Panc1 (cell line): Measurements from ENCODE around the gene FUBP1. TPM values are rescaled to one million over a fixed set of nuclear protein-coding genes. Genes with fewer than 3 reads are reported as not detected.

Experiments used
- ATAC-seq: fragments of 200-7000 bp; cut with Tn5 transposase; 2 replicates; pipeline ENCODE4 v1.9.1; 2020; ENCODE audit warnings: mild to moderate bottlenecking, moderate library complexity
- BruUV-seq: library from RNA; stranded (reverse); fragments of 400-500 nt; replicated peaks from 2 replicates; lab custom pipeline; 2021; lab: Mats Ljungman, UMichigan
- CTCF ChIA-PET: fragments of 300-600 bp; sonication (Branson Sonifier 250); formaldehyde crosslinking; loops from one replicate; lab custom pipeline; 2022; ENCODE audit warnings: antibody characterized with exemption; lab: Charles Lee
- POLR2A ChIA-PET: fragments of 300-600 bp; sonication (Branson Sonifier 250); formaldehyde crosslinking; loops from one replicate; lab custom pipeline; 2022; ENCODE audit warnings: antibody characterized with exemption; lab: Charles Lee
- DNase-seq: peaks from one replicate; pipeline ENCODE4 v3.0.0-alpha.2; 2010; ENCODE audit warnings: low read depth, low spot score
- H3K27ac ChIP-seq: 2 replicates; pipeline ENCODE4 v1.5.1; 2011; ENCODE audit warnings: mild to moderate bottlenecking, low read length, inconsistent platforms
- H3K27me3 ChIP-seq: fragments of 200-500 bp; sonication (Bioruptor generic); 2 replicates; pipeline ENCODE4 v1.6.0; 2014; ENCODE audit warnings: low read length, inconsistent platforms; ENCODE audit not compliant: control insufficient read depth, insufficient read depth
- H3K36me3 ChIP-seq: fragments of 200-500 bp; sonication (Bioruptor generic); 2 replicates; pipeline ENCODE4 v1.5.1; 2014; ENCODE audit warnings: inconsistent platforms, mild to moderate bottlenecking, low read length, moderate library complexity; ENCODE audit not compliant: control insufficient read depth, insufficient read depth
- H3K4me1 ChIP-seq: 2 replicates; pipeline ENCODE4 v1.5.1; 2011; ENCODE audit warnings: inconsistent platforms, mild to moderate bottlenecking, low read length, moderate library complexity; ENCODE audit not compliant: control insufficient read depth, insufficient read depth
- H3K4me3 ChIP-seq, 2 experiments: 2 replicates each; pipeline ENCODE4 v1.5.1; 2011 to 2012; ENCODE audit warnings: low read depth in 2 of 2, low read length in 2 of 2, mild to moderate bottlenecking in 2 of 2, inconsistent platforms in 1 of 2, moderate library complexity in 1 of 2
- H3K9me3 ChIP-seq: fragments of 200-500 bp; sonication (Bioruptor generic); 2 replicates; pipeline ENCODE4 v1.5.1; 2014; ENCODE audit warnings: low read depth, mild to moderate bottlenecking, inconsistent platforms, low read length, moderate library complexity; ENCODE audit not compliant: control insufficient read depth, insufficient read depth
- POLR2AphosphoS5 ChIP-seq: IDR thresholded peaks from 2 replicates; pipeline ENCODE4 v1.6.1; 2012; ENCODE audit warnings: mild to moderate bottlenecking, low read depth, low read length, moderate library complexity
- SIN3A ChIP-seq: IDR thresholded peaks from 2 replicates; pipeline ENCODE4 v1.6.1; 2012; ENCODE audit warnings: low read depth, mild to moderate bottlenecking, low read length, moderate library complexity, borderline replicate concordance; ENCODE audit not compliant: insufficient read depth
- TCF7L2 ChIP-seq: IDR thresholded peaks from 2 replicates; pipeline ENCODE4 v1.6.1; 2011; ENCODE audit warnings: mild to moderate bottlenecking, low read depth, low read length, inconsistent platforms
- in situ Hi-C: cut with HindIII; loops from 2 replicates; pipeline ENCODE4 v1.10.0; 2016; ENCODE audit warnings: low sequenced_read_pairs, low pct_unique_long_range_greater_than_20kb
- intact Hi-C: fragments of 100-400 bp; cut with micrococcal nuclease; formaldehyde crosslinking; loops from one replicate; pipeline ENCODE4 v1.10.0; 2022; ENCODE audit not compliant: unreplicated experiment
- total RNA-seq: library from RNA; stranded (reverse); gene quantifications from one replicate; pipeline ENCODE4 v1.2.1, GENCODE V29; 2021; ENCODE audit not compliant: unreplicated experiment
- TF ChIP-seq, protein P1 (sequence below): fragments of 450-650 bp; IDR thresholded peaks from 2 replicates; pipeline ENCODE4 v1.5.1; 2017; ENCODE audit warnings: mild to moderate bottlenecking
- TF ChIP-seq, protein P2 (sequence below), 2 experiments: IDR thresholded peaks; 2 replicates each; pipeline ENCODE4 v1.6.1; 2011 to 2012; ENCODE audit warnings: low read depth in 2 of 2, control low read depth in 1 of 2, low read length in 1 of 2, mild to moderate bottlenecking in 1 of 2, moderate library complexity in 1 of 2; ENCODE audit not compliant: insufficient read depth in 1 of 2

The FUBP1 gene
- total RNA-seq, 1 experiment from 2014 or later: 150 TPM

GRCh38 chr1:78011050-78011449, 32.2 kb upstream of the FUBP1 start:
- Histone ChIP-seq H3K4me1 (peaks cover 5% of the 10 kb centered on the region), H3K27me3 (no peaks in the 10 kb centered on the region), H3K27ac (no peak overlapping the region), H3K9me3 (no peaks in the 10 kb centered on the region), H3K36me3 (no peaks in the 10 kb centered on the region; the same call in 1 of the 2 replicates), H3K4me3 (no peak overlapping the region)
- CTCF ChIA-PET: no interaction called here
- no peak for ATAC-seq
- DNase-seq: no peak
- in situ Hi-C loops: no loop called here
- BruUV-seq: no TSS peak
- TF ChIP-seq SIN3A: no peak
- TF ChIP-seq, protein P1, sequence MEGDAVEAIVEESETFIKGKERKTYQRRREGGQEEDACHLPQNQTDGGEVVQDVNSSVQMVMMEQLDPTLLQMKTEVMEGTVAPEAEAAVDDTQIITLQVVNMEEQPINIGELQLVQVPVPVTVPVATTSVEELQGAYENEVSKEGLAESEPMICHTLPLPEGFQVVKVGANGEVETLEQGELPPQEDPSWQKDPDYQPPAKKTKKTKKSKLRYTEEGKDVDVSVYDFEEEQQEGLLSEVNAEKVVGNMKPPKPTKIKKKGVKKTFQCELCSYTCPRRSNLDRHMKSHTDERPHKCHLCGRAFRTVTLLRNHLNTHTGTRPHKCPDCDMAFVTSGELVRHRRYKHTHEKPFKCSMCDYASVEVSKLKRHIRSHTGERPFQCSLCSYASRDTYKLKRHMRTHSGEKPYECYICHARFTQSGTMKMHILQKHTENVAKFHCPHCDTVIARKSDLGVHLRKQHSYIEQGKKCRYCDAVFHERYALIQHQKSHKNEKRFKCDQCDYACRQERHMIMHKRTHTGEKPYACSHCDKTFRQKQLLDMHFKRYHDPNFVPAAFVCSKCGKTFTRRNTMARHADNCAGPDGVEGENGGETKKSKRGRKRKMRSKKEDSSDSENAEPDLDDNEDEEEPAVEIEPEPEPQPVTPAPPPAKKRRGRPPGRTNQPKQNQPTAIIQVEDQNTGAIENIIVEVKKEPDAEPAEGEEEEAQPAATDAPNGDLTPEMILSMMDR: no peak
- TF ChIP-seq POLR2AphosphoS5: no peak
- TF ChIP-seq, protein P2, sequence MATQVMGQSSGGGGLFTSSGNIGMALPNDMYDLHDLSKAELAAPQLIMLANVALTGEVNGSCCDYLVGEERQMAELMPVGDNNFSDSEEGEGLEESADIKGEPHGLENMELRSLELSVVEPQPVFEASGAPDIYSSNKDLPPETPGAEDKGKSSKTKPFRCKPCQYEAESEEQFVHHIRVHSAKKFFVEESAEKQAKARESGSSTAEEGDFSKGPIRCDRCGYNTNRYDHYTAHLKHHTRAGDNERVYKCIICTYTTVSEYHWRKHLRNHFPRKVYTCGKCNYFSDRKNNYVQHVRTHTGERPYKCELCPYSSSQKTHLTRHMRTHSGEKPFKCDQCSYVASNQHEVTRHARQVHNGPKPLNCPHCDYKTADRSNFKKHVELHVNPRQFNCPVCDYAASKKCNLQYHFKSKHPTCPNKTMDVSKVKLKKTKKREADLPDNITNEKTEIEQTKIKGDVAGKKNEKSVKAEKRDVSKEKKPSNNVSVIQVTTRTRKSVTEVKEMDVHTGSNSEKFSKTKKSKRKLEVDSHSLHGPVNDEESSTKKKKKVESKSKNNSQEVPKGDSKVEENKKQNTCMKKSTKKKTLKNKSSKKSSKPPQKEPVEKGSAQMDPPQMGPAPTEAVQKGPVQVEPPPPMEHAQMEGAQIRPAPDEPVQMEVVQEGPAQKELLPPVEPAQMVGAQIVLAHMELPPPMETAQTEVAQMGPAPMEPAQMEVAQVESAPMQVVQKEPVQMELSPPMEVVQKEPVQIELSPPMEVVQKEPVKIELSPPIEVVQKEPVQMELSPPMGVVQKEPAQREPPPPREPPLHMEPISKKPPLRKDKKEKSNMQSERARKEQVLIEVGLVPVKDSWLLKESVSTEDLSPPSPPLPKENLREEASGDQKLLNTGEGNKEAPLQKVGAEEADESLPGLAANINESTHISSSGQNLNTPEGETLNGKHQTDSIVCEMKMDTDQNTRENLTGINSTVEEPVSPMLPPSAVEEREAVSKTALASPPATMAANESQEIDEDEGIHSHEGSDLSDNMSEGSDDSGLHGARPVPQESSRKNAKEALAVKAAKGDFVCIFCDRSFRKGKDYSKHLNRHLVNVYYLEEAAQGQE (IDR thresholded peaks at IDR 0.05; ENCODE audit: insufficient read depth in 1 of 2, low read depth in 2 of 2, low read length in 1 of 2): no peak
- no peak for TF ChIP-seq TCF7L2
- POLR2A ChIA-PET: no interaction called here
- intact Hi-C loops: no loop called here

GRCh38 chr1:78009836-78010235, 31.0 kb upstream of the FUBP1 start:
- no peaks in the 10 kb centered on the region; the same call in 1 of the 2 replicates for H3K36me3 ChIP-seq
- in situ Hi-C loops (no loop called here), intact Hi-C loops (loop anchor here (10.0 kb wide), 1 partner anchor 95 kb away; no protein-coding TSS in a partner anchor)
- no peaks in the 10 kb centered on the region for H3K9me3 ChIP-seq
- no TSS peak for BruUV-seq
- TF ChIP-seq POLR2AphosphoS5: no peak
- TF ChIP-seq, protein P1: no peak
- TF ChIP-seq SIN3A: no peak
- TF ChIP-seq, protein P2 (IDR thresholded peaks at IDR 0.05; ENCODE audit: insufficient read depth in 1 of 2, low read depth in 2 of 2, low read length in 1 of 2): no peak
- no peak for TF ChIP-seq TCF7L2
- no peaks in the 10 kb centered on the region for H3K27me3 ChIP-seq
- peaks cover 6% of the 10 kb centered on the region for H3K4me1 ChIP-seq
- ChIA-PET CTCF (no interaction called here), POLR2A (no interaction called here)
- no peak overlapping the region for H3K4me3 ChIP-seq
- H3K27ac ChIP-seq: no peak overlapping the region
- DNase-seq: no peak
- no peak for ATAC-seq
